ENCODE results near the gene MYRIP.

Gene MYRIP

DNA sequence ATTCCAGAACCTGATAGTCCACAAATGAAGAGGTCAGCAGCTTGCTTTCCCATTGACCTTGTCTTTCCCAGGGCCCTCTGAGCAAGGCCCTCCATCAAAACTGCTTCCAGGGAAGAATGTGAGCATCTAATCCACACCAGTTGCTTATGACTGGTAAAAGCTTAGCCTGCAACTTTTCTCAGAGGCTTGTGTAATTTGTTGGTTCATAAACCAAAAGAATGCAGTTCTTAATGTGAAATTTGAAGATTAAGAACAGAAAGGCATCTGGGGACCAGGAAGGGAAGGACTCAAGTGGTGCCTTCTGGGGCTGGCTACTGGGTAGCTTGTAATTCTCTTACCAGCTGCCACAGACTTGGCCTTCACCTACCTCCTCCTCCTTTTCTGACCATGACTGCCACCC lies 439.2 kb downstream of the MYRIP start:
- H3K4me3 ChIP-seq (ENCODE audit: low read depth, low read length) = no peak overlapping the region
- TF ChIP-seq CTCF (IDR thresholded peaks at IDR 0.05; ENCODE audit: borderline replicate concordance, insufficient read depth, low read depth, low read length) = no peak

GRCh38 chr3:40249168-40249567 lies 439.8 kb downstream of the MYRIP start:
- TF ChIP-seq CTCF (IDR thresholded peaks at IDR 0.05; ENCODE audit: borderline replicate concordance, insufficient read depth, low read depth, low read length) = no peak
- H3K4me3 ChIP-seq (ENCODE audit: low read depth, low read length) = no peak overlapping the region

DNA sequence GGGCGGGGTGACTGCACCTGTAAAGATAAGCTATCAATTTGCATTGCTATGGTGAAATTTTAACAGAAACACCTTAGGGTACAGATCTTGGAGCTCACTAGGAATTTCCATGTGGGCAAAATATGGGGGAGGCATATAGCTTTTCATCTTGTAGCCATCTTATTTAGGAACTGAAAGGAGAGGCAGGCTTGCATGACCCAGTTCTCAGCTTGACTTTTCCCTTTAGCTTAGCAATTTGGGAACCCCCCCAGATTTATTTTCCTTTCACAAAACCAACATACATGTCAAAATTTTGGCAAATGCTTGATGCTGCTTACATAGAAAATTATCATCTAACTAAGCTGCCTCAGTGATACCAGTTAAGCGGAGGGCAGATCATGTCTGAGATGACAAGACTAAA lies 445.1 kb downstream of the MYRIP start:
- H3K4me3 ChIP-seq (ENCODE audit: low read depth, low read length) = no peak overlapping the region
- no peak for TF ChIP-seq CTCF (IDR thresholded peaks at IDR 0.05; ENCODE audit: borderline replicate concordance, insufficient read depth, low read depth, low read length)

GRCh38 chr3:40254891-40255290 lies 445.5 kb downstream of the MYRIP start:
- no peak overlapping the region for H3K4me3 ChIP-seq (ENCODE audit: low read depth, low read length)
- no peak for TF ChIP-seq CTCF (IDR thresholded peaks at IDR 0.05; ENCODE audit: borderline replicate concordance, insufficient read depth, low read depth, low read length)

DNA sequence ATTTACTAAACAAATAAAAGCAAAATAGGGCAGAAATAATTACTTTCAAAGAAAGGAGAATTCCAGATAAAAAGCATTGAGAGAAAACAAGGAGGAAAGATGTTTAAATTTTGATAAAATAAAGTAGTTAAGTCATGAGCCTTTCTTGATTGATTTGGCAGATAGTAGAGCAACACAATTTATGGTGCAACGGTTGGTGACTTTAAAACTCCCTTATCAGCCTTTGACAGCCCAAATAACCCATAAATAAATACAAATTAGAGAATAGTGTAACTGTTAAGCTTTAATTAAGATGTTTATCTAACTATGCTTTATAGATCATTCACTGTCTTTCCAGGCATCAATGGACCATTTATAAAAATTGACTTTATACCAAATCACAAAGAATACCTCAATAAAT lies 446.1 kb downstream of the MYRIP start:
- H3K4me3 ChIP-seq (ENCODE audit: low read depth, low read length) = no peak overlapping the region
- no peak for TF ChIP-seq CTCF (IDR thresholded peaks at IDR 0.05; ENCODE audit: borderline replicate concordance, insufficient read depth, low read depth, low read length)

GRCh38 chr3:40258064-40258463 lies 448.7 kb downstream of the MYRIP start:
- no peak for TF ChIP-seq CTCF (IDR thresholded peaks at IDR 0.05; ENCODE audit: borderline replicate concordance, insufficient read depth, low read depth, low read length)
- H3K4me3 ChIP-seq (ENCODE audit: low read depth, low read length) = no peak overlapping the region

- no peak overlapping the region for H3K4me3 ChIP-seq (ENCODE audit: low read depth, low read length)
These were observed 449.1 kb downstream of the MYRIP start for GRCh38 chr3:40258555-40258954.

More at GRCh38 chr3:40258555-40258954, 449.1 kb downstream of the MYRIP start:
- no peak for TF ChIP-seq CTCF (IDR thresholded peaks at IDR 0.05; ENCODE audit: borderline replicate concordance, insufficient read depth, low read depth, low read length)
